ENCODE data around the gene MAP1LC3A. TPM values are rescaled to one million over a fixed set of nuclear protein-coding genes. Genes with fewer than 3 reads are reported as not detected.
"Not testable (repeated sequence)": the region's sequence is repeated elsewhere in the genome, so short reads cannot be mapped to it uniquely, and the experiment has no call there.

The MAP1LC3A gene
- total RNA-seq = 100 to 1,000 TPM in 2 of 4 donors, 10 to 100 TPM in 2; 62.4 to 139 (median 106) TPM

DNA sequence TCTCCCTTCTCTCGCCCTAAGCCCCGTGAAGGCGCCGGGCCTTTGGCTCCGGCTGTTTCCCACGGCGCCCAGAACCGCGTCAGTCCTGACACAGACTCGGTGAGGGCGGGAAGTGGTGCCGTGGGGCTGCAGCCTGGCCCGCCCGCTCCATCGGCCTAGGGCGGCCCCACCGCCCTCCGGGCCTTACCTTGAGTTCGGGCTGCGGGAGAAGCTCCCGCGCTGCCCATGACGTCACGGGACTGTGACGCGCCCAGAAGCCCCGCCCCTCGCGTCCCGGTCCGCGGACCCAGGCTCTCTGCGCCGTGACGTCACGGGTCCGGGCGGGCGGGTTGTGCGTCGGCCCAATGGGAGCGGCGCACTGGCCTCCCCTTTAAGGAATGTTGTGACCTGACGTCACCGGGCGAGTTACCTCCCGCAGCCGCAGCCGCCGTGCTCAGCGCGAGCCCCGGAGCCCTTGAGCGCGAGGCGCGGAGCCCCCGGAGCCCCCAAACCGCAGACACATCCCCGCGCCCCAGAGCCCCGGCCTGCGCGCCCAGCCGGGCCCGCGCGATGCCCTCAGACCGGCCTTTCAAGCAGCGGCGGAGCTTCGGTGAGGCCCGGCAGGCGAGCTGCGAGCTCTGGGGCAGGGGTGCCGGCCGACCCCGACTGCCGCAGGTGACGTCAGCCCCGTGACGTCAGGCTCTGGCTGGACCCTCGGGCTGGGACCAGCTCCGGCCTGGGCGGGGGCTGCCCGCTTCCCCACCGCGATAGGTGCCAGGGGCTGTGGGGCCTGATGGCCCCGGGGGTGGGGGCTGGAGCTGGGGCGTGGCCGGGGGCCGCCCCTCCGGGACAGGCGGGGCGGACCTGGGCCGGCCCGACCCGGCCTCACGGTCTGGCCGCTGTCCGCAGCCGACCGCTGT lies at the start of gene MAP1LC3A:
Gene MAP1LC3A (plus strand): TSS at position 399 of the 899 bp plus-strand sequence. CDS start 151 bp downstream, at position 550.
- no peaks in the 10 kb centered on the region for H3K9me3 ChIP-seq
- peak within 1 kb of the TSS; percentile 69 to 94 (median 80) for H3K4me3 ChIP-seq
- peak within 1 kb of the TSS; percentile 95 to 99 (median 98) for H3K27ac ChIP-seq
- 2 to 6% methylated on average over 39 to 48 of the region's 103 CpGs for WGBS, 2 donors
- H3K36me3 ChIP-seq = peaks cover 0 to 15% (median 0%) of the 10 kb centered on the region in 3 donors
- H3K4me1 ChIP-seq = peaks cover 0 to 27% (median 8%) of the 10 kb centered on the region in 4 donors
- TF ChIP-seq, protein P1, sequence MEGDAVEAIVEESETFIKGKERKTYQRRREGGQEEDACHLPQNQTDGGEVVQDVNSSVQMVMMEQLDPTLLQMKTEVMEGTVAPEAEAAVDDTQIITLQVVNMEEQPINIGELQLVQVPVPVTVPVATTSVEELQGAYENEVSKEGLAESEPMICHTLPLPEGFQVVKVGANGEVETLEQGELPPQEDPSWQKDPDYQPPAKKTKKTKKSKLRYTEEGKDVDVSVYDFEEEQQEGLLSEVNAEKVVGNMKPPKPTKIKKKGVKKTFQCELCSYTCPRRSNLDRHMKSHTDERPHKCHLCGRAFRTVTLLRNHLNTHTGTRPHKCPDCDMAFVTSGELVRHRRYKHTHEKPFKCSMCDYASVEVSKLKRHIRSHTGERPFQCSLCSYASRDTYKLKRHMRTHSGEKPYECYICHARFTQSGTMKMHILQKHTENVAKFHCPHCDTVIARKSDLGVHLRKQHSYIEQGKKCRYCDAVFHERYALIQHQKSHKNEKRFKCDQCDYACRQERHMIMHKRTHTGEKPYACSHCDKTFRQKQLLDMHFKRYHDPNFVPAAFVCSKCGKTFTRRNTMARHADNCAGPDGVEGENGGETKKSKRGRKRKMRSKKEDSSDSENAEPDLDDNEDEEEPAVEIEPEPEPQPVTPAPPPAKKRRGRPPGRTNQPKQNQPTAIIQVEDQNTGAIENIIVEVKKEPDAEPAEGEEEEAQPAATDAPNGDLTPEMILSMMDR (IDR thresholded peaks at IDR 0.05) = peak in 2 of 5 experiments; percentile 15 to 39
- TF ChIP-seq POLR2A (IDR thresholded peaks at IDR 0.05) (peak; percentile 59 to 94), EP300 (IDR thresholded peaks at IDR 0.05) (peak; percentile 51 to 90)
- peak; percentile 92 to 95 for DNase-seq (ENCODE audit: low spot score in 2 of 2)
- H3K27me3 ChIP-seq = no peaks in the 10 kb centered on the region

DNA sequence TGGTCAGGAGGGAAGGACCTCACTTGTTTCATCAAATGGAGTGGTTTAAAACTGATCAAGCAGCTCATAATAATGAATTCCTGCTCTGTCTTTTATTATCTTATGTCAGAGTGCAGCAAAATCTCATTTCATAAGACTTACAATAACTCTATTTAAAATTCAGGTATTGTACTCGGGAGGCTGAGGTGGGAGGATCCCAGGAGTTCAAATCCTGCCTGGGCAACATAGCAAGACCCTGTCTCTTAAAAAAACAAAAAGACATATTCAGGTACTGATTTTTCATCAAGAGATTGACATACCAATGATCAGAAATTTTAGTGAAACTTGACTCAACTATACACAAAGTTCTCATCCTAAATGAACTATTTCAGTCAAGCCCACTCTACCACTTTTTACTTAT lies 47.9 kb upstream of the MAP1LC3A start:
- Histone ChIP-seq H3K36me3 (peaks cover 0 to 27% (median 0%) of the 10 kb centered on the region in 3 donors), H3K9me3 (no peaks in the 10 kb centered on the region), H3K4me1 (peaks cover 0 to 32% (median 7%) of the 10 kb centered on the region in 4 donors), H3K27me3 (no peaks in the 10 kb centered on the region), H3K27ac (peak overlapping the region in 1 of 4 donors; percentile 64), H3K4me3 (no peak overlapping the region)
- 50 to 55% methylated on average over 1 of the region's 1 CpG for whole genome bisulfite sequencing, 2 donors
- TF ChIP-seq, protein P1 (IDR thresholded peaks at IDR 0.05) = no peak
- no peak for TF ChIP-seq POLR2A (IDR thresholded peaks at IDR 0.05)
- no peak for TF ChIP-seq EP300 (IDR thresholded peaks at IDR 0.05)
- DNase-seq (ENCODE audit: low spot score in 2 of 2) = no peak

DNA sequence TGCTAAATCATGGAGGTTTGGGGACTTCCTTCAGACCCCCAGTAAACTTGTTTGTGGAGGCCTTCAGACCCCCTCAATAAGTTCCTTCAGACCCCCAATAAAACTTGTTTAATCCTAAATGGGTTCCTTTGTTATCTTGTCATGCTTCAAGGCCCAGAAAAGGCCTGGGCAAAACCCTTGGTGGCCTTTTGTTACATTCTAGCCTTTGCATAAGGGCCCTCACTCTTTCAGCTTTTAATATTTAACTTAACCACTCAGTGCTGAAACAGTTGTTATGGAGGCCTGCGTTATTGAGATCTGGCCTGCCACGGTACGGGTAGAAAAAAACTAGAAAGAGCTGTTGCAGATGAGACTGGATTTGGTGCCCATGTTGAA lies 46.6 kb upstream of the MAP1LC3A start:
- no peak for DNase-seq (ENCODE audit: low spot score in 2 of 2)
- Histone ChIP-seq H3K27me3 (no peaks in the 10 kb centered on the region), H3K36me3 (peaks cover 0 to 18% (median 0%) of the 10 kb centered on the region in 3 donors), H3K4me1 (peaks cover 0 to 33% (median 9%) of the 10 kb centered on the region in 4 donors), H3K4me3 (no peak overlapping the region), H3K9me3 (no peaks in the 10 kb centered on the region), H3K27ac (peak overlapping the region in 3 of 4 donors; percentile 13 to 68 (median 42))
- WGBS, 2 donors = 61 to 67% methylated on average over 3 of the region's 3 CpGs
- TF ChIP-seq, protein P1 (IDR thresholded peaks at IDR 0.05) = no peak
- TF ChIP-seq EP300 (IDR thresholded peaks at IDR 0.05) = no peak
- no peak for TF ChIP-seq POLR2A (IDR thresholded peaks at IDR 0.05)

DNA sequence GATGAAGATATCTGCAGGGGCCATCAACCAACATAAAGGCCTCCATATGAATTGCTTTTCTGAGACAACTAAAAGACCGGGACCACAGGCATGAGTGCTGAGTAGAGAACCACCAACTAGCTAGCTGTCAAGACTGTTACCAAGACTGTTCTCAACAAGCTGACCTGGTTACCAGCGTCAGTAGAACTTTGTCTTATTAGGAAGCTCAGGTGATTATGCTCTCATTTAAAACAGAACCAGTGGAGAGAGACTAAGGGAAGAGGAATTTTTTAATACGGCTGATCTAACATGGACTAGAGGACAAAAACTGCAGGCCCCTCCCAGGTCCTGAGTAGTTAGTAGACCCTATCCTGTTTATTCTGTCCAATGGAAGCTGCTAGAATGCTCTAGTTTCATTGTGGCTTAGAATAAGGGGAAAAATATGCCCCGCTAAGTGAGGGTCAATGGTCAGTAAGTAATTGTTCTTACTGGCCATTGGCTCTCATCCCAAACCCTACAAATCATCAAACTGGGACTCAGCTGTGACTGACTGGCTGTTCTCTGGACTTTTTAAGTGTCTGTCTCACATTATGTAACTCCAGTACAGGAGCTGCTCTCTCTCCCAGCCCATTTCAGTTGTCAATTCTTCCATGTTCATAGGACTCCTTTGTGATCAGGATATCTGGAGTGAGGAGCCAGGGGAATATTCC lies 46.1 kb upstream of the MAP1LC3A start:
- H3K27ac ChIP-seq = peak overlapping the region in 3 of 4 donors; percentile 13 to 68 (median 42)
- WGBS, 2 donors = 63 to 64% methylated on average over 4 of the region's 4 CpGs

DNA sequence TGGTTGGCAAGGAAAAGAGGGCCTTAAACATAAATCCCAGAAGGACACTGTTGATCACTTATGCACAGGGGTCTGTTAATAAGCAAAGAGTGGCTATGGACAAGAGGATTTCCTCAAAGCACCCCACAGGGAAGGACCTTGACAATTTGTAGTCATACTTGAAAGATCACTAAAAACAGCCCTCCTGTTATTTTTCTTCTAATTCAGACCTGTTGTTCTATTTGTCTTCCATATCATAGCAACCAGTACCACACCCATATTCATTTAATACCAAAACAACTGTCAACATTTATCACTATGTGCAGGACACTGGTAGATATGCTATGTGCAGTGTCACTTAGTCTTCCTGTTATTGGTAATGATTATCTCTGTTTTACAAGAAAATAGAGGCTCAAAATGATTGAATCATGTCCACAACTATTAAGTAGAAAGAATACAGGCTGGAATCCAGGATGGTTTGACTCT lies 45.5 kb upstream of the MAP1LC3A start:
- no peak for DNase-seq (ENCODE audit: low spot score in 2 of 2)
- Histone ChIP-seq H3K27me3 (no peaks in the 10 kb centered on the region), H3K9me3 (no peaks in the 10 kb centered on the region), H3K4me3 (no peak overlapping the region), H3K36me3 (peaks cover 0 to 13% (median 0%) of the 10 kb centered on the region in 3 donors), H3K4me1 (peaks cover 0 to 40% (median 12%) of the 10 kb centered on the region in 4 donors), H3K27ac (peak overlapping the region in 2 of 4 donors; percentile 42 to 68)
- TF ChIP-seq POLR2A (IDR thresholded peaks at IDR 0.05) (no peak), EP300 (IDR thresholded peaks at IDR 0.05) (no peak)
- TF ChIP-seq, protein P1 (IDR thresholded peaks at IDR 0.05) = no peak

More for the DNA sequence above, 46.1 kb upstream of the MAP1LC3A start:
- peaks cover 0 to 18% (median 0%) of the 10 kb centered on the region in 3 donors for H3K36me3 ChIP-seq
- no peak for DNase-seq (ENCODE audit: low spot score in 2 of 2)
- H3K4me1 ChIP-seq = peaks cover 0 to 37% (median 11%) of the 10 kb centered on the region in 4 donors
- H3K27me3 ChIP-seq = no peaks in the 10 kb centered on the region
- TF ChIP-seq EP300 (IDR thresholded peaks at IDR 0.05) (no peak), POLR2A (IDR thresholded peaks at IDR 0.05) (no peak)
- no peak overlapping the region for H3K4me3 ChIP-seq
- H3K9me3 ChIP-seq = no peaks in the 10 kb centered on the region

DNA sequence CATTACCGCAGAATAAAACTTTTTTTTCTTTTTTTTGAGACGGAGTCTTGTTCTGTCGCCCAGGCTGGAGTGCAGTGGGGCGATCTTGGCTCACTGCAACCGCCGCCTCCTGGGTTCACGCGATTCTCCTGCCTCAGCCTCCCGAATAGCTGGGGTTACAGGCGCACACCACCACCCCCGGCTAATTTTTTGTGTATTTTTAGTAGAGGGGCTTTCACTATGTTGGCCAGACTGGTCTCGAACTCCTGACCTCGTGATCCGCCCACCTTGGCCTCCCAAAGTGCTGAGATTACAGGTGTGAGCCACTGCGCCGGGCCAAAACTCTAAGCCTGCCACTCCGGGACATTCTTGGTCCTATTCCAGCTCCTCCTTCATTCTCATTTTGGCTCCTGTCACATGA lies 44.5 kb upstream of the MAP1LC3A start:
- 91 to 93% methylated on average over 17 of the region's 17 CpGs for WGBS, 2 donors
- DNase-seq (ENCODE audit: low spot score in 2 of 2); H3K27me3 ChIP-seq; H3K9me3 ChIP-seq; H3K36me3 ChIP-seq; H3K4me3 ChIP-seq: not testable (repeated sequence)
- H3K27ac ChIP-seq = peak overlapping the region in 2 of 4 donors; percentile 95 to 97
- H3K4me1 ChIP-seq = peaks cover 0 to 48% (median 13%) of the 10 kb centered on the region in 4 donors
